Measurements from ENCODE around the gene FBXO42. TPM values are rescaled to one million over a fixed set of nuclear protein-coding genes. Genes with fewer than 3 reads are reported as not detected.

Gene FBXO42
- polyA plus RNA-seq, 3 donors: 11.6 to 18.4 (median 16.9) TPM

GRCh38 chr1:16245476-16246196, 106.6 kb downstream of the FBXO42 start:
- peaks cover 38% of the 10 kb centered on the region for H4K20me1 ChIP-seq (ENCODE audit: insufficient read depth, low read length)
- 96% methylated on average over 6 of the region's 9 CpGs for WGBS (ENCODE audit: insufficient coverage)
- H3K4me1 ChIP-seq (ENCODE audit: control insufficient read depth in 1 of 2, insufficient read depth in 2 of 2, low read length in 2 of 2): peaks cover 19 to 21% of the 10 kb centered on the region in 2 donors
- peaks cover 26% of the 10 kb centered on the region for H3K4me1 Mint-ChIP-seq
- intact Hi-C loops (cut with micrococcal nuclease): loop anchor here (10.0 kb wide), 2 partner anchors 119 to 161 kb away; partner anchors contain the start of gene SZRD1 (in 1 of the 2)
- H3K36me3 ChIP-seq (replicated peaks in 1 of 2; ENCODE audit: control insufficient read depth in 1 of 2, insufficient read depth in 2 of 2, low read length in 2 of 2): peaks cover 21 to 43% of the 10 kb centered on the region in 2 donors
- no peaks in the 10 kb centered on the region for H3K79me2 ChIP-seq (ENCODE audit: insufficient read depth, low read length)
- H3K4me3 Mint-ChIP-seq: no peak overlapping the region
- H3K27ac ChIP-seq (ENCODE audit: low read depth in 1 of 2, low read length in 2 of 2): no peak overlapping the region
- peaks cover 27 to 33% of the 10 kb centered on the region in 2 donors for H3K36me3 Mint-ChIP-seq
- DNase-seq: no peak
- no peak for TF ChIP-seq CTCF (IDR thresholded peaks at IDR 0.05)
- no peak overlapping the region for H3K4me2 ChIP-seq (replicated peaks; ENCODE audit: extremely low read depth, low read length, poor library complexity, severe bottlenecking)
- no peaks in the 10 kb centered on the region for H3K9me3 Mint-ChIP-seq
- H3K27me3 ChIP-seq (ENCODE audit: control insufficient read depth in 2 of 2, insufficient read depth in 2 of 2, low read length in 2 of 2): no peaks in the 10 kb centered on the region
- H3K9ac ChIP-seq (ENCODE audit: insufficient read depth, low read length, poor library complexity, severe bottlenecking): no peak overlapping the region
- no peak overlapping the region for H3K4me3 ChIP-seq (replicated peaks in 1 of 3; ENCODE audit: low read depth in 2 of 3, low read length in 3 of 3)
- peaks cover 0 to 2% (median 0%) of the 10 kb centered on the region in 3 donors for H3K27me3 Mint-ChIP-seq (ENCODE audit: low read depth in 3 of 3)
- peak overlapping the region in 1 of 7 donors; percentile 6 for H3K27ac Mint-ChIP-seq
- H3K9me3 ChIP-seq (replicated peaks in 1 of 2; ENCODE audit: control insufficient read depth in 1 of 2, insufficient read depth in 1 of 2, low read length in 2 of 2): no peaks in the 10 kb centered on the region
- no peak overlapping the region for H2AFZ ChIP-seq (ENCODE audit: insufficient read depth, low read depth, low read length, poor library complexity, severe bottlenecking)

- Mint-ChIP-seq H3K9me3 (no peaks in the 10 kb centered on the region), H3K27ac (no peak overlapping the region), H3K4me3 (no peak overlapping the region), H3K36me3 (peaks cover 23 to 31% of the 10 kb centered on the region in 2 donors), H3K4me1 (peaks cover 18% of the 10 kb centered on the region), H3K27me3 (ENCODE audit: low read depth in 3 of 3) (peaks cover 0 to 2% (median 0%) of the 10 kb centered on the region in 3 donors)
- intact Hi-C loops (cut with micrococcal nuclease): loop anchor here (5.0 to 10.0 kb wide), 3 partner anchors 120 to 162 kb away; partner anchors contain the start of gene SZRD1 (in 1 of the 2)
- Histone ChIP-seq H3K4me2 (replicated peaks; ENCODE audit: extremely low read depth, low read length, poor library complexity, severe bottlenecking) (no peak overlapping the region), H3K9me3 (replicated peaks in 1 of 2; ENCODE audit: control insufficient read depth in 1 of 2, insufficient read depth in 1 of 2, low read length in 2 of 2) (no peaks in the 10 kb centered on the region), H4K20me1 (ENCODE audit: insufficient read depth, low read length) (peaks cover 38% of the 10 kb centered on the region), H2AFZ (ENCODE audit: insufficient read depth, low read depth, low read length, poor library complexity, severe bottlenecking) (no peak overlapping the region), H3K79me2 (ENCODE audit: insufficient read depth, low read length) (no peaks in the 10 kb centered on the region), H3K27me3 (ENCODE audit: control insufficient read depth in 2 of 2, insufficient read depth in 2 of 2, low read length in 2 of 2) (no peaks in the 10 kb centered on the region), H3K4me1 (ENCODE audit: control insufficient read depth in 1 of 2, insufficient read depth in 2 of 2, low read length in 2 of 2) (peaks cover 11 to 13% of the 10 kb centered on the region in 2 donors), H3K27ac (ENCODE audit: low read depth in 1 of 2, low read length in 2 of 2) (no peak overlapping the region), H3K9ac (ENCODE audit: insufficient read depth, low read length, poor library complexity, severe bottlenecking) (no peak overlapping the region), H3K4me3 (replicated peaks in 1 of 3; ENCODE audit: low read depth in 2 of 3, low read length in 3 of 3) (no peak overlapping the region), H3K36me3 (replicated peaks in 1 of 2; ENCODE audit: control insufficient read depth in 1 of 2, insufficient read depth in 2 of 2, low read length in 2 of 2) (peaks cover 19 to 40% of the 10 kb centered on the region in 2 donors)
- 90% methylated on average over 6 of the region's 8 CpGs for WGBS (ENCODE audit: insufficient coverage)
- peak; percentile 50 for TF ChIP-seq CTCF (IDR thresholded peaks at IDR 0.05)
- DNase-seq: no peak
Measured at GRCh38 chr1:16244650-16245285, 107.5 kb downstream of the FBXO42 start.

Measured in CD14-positive monocyte (primary cell).